PFSK-1 (cell line): ENCODE measurements around the gene IGSF9.

ENCODE experiments used
- POLR2AphosphoS5 ChIP-seq: IDR thresholded peaks from 2 replicates; pipeline ENCODE4 v1.6.1; 2012; ENCODE audit warnings: low read depth, mild to moderate bottlenecking, control low read depth, low read length, moderate library complexity
- SIN3A ChIP-seq: IDR thresholded peaks from 2 replicates; pipeline ENCODE4 v1.6.1; 2012; ENCODE audit warnings: mild to moderate bottlenecking, low read length, moderate library complexity, borderline replicate concordance; ENCODE audit not compliant: insufficient read depth
- TF ChIP-seq, protein P1 (sequence below), 2 experiments: IDR thresholded peaks; 2 replicates each; pipeline versions ENCODE4 v1.6.1 to v1.8.0; 2011 to 2012; ENCODE audit warnings: low read depth in 2 of 2, low read length in 2 of 2, control low read depth in 1 of 2, inconsistent platforms in 1 of 2, mild to moderate bottlenecking in 1 of 2, moderate library complexity in 1 of 2; ENCODE audit not compliant: insufficient read depth in 1 of 2

GRCh38 chr1:159935305-159935704, 10.1 kb downstream of the IGSF9 start:
- TF ChIP-seq, protein P1, sequence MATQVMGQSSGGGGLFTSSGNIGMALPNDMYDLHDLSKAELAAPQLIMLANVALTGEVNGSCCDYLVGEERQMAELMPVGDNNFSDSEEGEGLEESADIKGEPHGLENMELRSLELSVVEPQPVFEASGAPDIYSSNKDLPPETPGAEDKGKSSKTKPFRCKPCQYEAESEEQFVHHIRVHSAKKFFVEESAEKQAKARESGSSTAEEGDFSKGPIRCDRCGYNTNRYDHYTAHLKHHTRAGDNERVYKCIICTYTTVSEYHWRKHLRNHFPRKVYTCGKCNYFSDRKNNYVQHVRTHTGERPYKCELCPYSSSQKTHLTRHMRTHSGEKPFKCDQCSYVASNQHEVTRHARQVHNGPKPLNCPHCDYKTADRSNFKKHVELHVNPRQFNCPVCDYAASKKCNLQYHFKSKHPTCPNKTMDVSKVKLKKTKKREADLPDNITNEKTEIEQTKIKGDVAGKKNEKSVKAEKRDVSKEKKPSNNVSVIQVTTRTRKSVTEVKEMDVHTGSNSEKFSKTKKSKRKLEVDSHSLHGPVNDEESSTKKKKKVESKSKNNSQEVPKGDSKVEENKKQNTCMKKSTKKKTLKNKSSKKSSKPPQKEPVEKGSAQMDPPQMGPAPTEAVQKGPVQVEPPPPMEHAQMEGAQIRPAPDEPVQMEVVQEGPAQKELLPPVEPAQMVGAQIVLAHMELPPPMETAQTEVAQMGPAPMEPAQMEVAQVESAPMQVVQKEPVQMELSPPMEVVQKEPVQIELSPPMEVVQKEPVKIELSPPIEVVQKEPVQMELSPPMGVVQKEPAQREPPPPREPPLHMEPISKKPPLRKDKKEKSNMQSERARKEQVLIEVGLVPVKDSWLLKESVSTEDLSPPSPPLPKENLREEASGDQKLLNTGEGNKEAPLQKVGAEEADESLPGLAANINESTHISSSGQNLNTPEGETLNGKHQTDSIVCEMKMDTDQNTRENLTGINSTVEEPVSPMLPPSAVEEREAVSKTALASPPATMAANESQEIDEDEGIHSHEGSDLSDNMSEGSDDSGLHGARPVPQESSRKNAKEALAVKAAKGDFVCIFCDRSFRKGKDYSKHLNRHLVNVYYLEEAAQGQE (IDR thresholded peaks at IDR 0.05; ENCODE audit: insufficient read depth in 1 of 2, low read depth in 2 of 2, low read length in 2 of 2): no peak
- TF ChIP-seq POLR2AphosphoS5 (no peak), SIN3A (no peak)
